ENCODE measurements around the gene PRPH2.

The PRPH2 gene

GRCh38 chr6:42659806-42660205 is 62.6 kb downstream of the PRPH2 start:
- CTCF ChIA-PET: interaction anchor here (0.6 kb wide), 1 partner anchor 70 kb away, joined by 3 read pairs; no protein-coding TSS in a partner anchor
- DNase-seq (ENCODE audit: low spot score): no peak
- POLR2A ChIA-PET (ENCODE audit: low non-redundant PET): no interaction called here

GRCh38 chr6:42653851-42654250 is 68.5 kb downstream of the PRPH2 start:
- CTCF ChIA-PET: no interaction called here
- POLR2A ChIA-PET (ENCODE audit: low non-redundant PET): no interaction called here
- no peak overlapping the region for H3K27ac ChIP-seq
- no peak for DNase-seq (ENCODE audit: low spot score)
- TF ChIP-seq CTCF (conservative IDR thresholded peaks at IDR 0.05; ENCODE audit: low read depth): no peak

More at GRCh38 chr6:42659806-42660205, 62.6 kb downstream of the PRPH2 start:
- no peak for TF ChIP-seq CTCF (conservative IDR thresholded peaks at IDR 0.05; ENCODE audit: low read depth)
- H3K27ac ChIP-seq: no peak overlapping the region

GRCh38 chr6:42652024-42652746 is 70.2 kb downstream of the PRPH2 start:
- no peak for DNase-seq (ENCODE audit: low spot score)
- ChIA-PET POLR2A (ENCODE audit: low non-redundant PET) (no interaction called here), CTCF (no interaction called here)
- no peak for TF ChIP-seq CTCF (conservative IDR thresholded peaks at IDR 0.05; ENCODE audit: low read depth)
- no peak overlapping the region for H3K27ac ChIP-seq

Measured in RWPE1 (cell line).